ENCODE results near the gene SMIM45.

GRCh38 chr22:41928593-41929417 lies 23.1 kb upstream of the SMIM45 start:
- no peak for TF ChIP-seq EZH2 (IDR thresholded peaks at IDR 0.05; ENCODE audit: borderline replicate concordance, low read depth, low read length, severe bottlenecking)
- no peak for TF ChIP-seq CTCF (IDR thresholded peaks at IDR 0.05; ENCODE audit: borderline replicate concordance, extremely low read depth, low read length, poor library complexity, severe bottlenecking)

Data from DND-41 (cell line).